ENCODE data around the gene SPAG8.

The SPAG8 gene

DNA sequence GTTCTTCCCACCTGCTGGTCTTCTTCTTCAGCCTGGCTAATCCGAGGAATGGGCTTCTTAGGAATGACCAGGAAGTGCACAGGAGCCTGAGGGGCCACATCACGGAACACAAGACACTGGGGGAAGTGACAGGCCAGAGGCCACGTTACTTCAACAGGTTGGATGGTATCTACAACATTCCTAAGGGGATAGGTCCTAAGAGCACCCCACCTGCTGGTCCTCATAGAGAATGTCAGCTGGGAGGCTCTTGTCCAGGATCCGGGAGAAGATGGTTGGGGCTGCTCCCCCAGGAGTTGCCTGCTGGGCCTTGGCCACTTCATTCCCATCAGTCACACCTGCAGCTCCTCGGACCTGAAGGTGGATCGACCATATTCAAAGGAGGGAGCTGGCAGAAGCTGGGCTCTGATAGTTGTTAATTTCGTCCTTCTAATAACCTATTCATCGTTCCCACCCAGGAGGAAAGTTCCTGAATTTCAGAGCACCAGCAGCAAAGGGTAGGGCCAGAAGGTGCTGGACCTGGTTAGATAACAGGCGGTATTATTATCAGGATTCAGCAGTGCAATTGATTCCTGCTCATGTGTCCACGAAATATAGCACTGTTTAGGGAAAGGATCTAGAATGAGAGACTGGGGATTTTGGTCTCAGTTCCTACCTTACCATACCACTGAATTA, 1.5 kb upstream of the SPAG8 start:
- DNase-seq (ENCODE audit: low read depth, low spot score), result no peak

DNA sequence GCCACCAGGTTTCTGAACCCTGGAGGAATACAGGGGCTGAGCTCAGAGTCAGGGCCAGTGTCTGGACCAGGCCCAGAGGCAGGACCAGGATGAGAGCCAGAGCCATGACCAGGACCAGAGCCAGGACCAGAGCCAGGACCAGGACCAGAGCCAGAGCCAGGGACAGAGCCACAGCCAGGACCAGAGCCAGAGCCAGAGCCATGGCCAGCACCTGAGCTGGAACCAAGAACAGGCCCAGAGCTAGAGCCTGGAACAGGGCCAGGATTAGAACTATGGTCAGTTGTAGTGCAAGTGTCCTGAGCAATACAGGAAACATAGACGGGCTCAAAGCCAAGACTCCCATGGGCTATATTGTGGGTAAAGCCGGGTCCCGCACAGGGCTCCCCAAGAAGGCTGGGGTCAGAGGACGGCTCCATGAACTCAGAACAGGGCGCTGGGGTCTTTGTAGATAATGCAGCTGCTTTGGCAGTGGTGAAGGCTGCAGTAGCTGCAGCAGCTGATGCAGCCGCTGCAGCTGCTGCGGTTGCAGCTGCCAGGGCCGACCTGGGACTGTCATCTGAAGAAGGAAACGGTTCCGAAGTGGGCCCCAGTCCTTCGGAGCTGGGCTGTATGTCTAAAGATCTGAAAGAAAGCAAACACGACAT, 559 bp downstream of the SPAG8 start:
- DNase-seq (ENCODE audit: low read depth, low spot score), result no peak

DNA sequence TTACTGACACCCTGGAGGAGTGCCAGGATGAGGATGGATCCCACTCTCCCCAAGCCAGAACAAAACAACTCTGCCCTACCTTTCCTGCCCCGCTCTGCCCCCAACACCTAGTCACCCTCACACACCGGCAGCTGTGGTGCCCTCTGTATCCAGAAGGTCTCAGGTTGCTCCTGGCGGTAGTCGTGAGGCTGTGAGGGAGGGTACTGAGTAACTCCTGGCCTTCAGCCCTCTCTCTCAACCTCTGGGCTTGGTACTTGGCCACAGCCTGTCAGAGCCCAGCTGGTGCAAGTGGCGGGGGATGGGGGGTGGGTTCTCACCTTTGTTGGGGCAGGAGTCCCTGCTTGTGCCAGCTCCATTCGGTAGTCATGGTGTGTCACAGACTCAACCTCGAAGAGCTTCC, 1.9 kb downstream of the SPAG8 start:
- no peak for DNase-seq (ENCODE audit: low read depth, low spot score)

DNA sequence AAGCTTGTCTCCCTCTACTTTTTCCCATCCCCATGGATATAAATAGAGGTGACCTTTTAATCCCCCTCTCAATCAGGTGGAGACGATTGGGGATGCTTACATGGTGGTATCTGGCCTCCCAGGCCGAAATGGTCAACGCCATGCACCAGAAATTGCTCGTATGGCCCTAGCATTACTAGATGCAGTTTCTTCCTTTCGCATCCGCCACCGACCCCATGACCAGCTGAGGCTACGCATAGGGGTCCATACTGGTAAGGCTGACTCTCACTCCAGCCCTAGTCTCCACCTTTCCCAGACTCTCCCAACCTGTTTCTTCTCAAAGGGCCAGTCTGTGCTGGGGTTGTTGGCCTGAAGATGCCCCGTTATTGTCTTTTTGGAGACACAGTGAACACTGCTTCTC, 3.6 kb downstream of the SPAG8 start:
- DNase-seq (ENCODE audit: low read depth, low spot score), result no peak

DNA sequence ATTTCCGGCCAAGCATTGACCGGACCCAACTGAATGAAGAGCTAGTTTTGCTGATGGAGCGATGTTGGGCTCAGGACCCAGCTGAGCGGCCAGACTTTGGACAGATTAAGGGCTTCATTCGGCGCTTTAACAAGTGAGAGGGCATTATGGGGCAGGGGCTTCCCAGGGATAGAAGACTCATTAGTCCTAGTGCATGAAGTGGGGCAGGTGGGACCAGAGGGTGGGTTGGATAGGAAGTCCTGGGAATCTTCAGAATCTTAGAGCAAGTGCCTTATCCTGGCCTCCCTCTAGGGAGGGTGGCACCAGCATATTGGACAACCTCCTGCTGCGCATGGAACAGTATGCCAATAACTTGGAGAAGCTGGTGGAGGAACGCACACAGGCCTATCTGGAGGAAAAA, 6.0 kb downstream of the SPAG8 start:
- DNase-seq (ENCODE audit: low read depth, low spot score), result no peak

DNA sequence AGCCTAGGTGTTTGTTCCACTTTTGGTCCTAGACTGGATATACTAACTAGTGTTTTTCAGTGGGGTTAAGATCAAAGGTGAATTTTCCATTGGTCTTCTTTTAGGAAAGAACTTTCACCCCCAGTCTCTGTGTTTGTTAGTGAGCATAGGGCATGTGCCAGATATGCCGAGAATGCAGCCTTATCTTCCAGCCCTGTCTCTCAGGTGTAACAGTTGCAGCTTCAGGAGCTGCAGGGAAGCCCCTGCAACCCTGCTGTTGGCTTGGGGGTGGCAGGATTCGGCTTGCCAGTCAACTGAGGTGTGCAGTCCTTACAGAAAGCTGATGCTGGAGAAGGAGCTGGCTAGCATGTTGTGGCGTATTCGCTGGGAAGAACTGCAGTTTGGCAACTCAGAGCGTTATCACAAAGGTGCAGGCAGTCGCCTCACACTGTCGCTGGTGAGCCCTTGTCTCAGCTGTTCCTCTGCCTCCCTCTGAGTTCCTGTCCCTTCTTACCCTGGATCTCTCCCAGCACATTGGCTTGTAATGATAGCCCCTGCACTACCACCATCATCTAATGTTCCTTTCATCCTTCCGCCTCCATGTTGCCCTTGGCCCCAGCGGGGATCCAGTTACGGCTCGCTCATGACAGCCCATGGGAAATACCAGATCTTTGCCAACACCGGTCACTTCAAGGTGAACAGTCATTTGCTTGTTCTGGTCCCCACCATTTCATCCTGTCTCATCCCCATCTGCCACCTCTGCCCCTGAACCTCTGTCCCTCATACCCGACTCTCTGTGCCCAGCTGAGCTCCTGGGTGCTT, 10.5 kb downstream of the SPAG8 start:
- DNase-seq (ENCODE audit: low read depth, low spot score), result no peak

DNA sequence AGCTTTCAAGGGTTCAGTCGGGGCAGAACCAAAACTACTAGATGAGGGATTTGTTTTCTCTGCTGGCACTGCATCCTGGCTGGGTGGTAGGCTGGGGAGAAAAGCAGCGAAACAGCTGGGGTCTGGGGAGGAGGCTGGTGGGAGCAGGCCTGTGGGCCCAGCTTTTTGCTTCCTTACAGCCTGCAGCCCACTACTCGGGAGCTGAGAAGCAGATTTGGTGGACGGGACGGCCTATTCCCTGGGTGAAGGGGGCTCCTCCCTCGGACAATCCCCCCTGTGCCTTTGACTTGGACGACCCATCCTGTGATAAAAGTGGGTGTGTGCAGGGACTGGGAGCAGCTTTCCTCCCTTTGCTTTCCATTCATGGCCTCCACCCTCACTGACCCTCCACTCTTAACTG, 11.5 kb downstream of the SPAG8 start:
- no peak for DNase-seq (ENCODE audit: low read depth, low spot score)

DNA sequence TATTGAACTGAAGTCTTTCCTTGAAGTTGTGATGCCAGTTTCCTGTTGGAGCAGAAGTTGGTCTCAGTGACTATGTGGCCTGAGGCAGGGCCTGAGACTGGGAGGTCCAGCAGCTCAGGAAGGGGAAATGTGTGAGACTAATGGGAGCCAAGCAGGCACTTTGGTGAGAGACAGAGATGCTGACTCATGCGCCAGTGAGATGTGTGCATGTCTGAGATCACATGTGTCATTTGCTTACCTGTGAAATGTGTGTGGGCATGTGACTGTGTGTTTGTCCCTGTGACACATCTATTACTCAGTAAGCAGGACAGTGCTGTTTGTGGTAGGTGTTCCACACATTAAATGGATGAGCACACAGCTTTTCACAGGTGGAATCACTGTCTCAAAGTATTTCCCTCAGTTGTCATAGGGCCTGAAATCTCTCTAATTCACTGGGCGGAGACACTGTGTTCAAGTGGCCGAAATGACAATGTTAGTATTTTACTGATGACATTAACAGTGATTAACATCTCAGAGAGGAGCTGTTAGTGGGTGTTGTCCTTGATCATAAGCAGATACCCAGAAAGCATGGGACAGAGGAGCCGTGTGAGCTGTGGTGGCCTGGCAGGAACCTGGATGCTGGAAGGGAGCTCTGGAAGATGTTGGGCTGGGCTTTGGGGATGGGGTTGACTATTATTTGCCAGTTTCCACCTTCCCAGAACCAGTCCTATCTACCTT, 13.2 kb downstream of the SPAG8 start:
- no peak for DNase-seq (ENCODE audit: low read depth, low spot score)

DNA sequence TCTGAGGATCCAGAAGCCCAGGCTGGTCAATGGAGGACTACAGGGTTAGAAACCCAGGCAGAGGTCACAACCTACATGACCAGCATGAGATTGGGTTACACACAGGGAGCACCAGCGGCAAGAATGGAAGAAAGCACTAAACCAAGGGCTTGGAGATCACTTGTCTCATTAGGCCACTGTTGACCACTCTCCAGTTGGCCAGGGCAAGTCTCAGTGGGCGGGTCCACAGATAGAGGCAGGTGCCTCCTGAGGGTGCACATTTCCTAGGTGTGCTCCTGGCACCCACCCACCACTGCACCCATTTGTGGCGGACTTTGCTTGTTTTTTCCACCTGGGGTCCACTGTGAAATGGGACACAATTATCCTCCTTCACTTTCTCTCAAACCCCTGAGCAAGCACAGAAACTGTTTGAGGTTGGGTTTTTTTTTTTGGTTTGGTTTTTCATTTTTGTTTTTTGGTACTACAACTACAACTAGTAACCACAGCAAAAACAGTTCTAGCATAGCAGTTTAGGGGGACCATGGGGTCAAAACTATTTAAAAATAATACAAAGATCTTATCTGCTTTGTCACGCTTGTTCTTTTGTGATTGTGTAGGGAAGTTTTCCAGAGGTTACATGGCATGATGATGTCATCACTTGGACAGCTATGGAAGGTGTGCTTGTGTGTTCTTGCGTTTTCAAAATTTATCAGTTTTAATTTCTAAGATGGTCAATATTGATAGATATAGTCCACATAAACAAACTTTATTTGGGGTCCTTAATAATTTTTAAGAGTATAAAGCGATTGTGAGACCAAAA, 14.6 kb downstream of the SPAG8 start:
- no peak for DNase-seq (ENCODE audit: low read depth, low spot score)

DNA sequence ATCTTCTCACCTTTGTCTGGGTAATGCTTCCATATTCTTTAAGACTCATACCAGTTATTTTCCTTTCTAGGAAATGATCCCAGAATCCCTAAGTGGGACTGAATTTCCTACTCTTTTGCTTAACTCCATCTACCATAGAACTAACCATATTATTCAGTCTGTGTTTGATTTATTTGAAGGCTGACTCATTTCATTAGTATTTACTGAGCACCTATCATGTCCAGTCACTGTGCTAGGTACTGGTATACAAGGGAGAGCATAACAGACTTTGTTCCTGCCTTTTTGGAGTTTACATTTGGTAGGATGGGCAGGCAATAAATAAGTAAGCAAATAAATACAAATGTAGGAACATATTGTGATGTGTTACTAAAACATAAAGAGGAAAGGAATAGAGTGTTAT, 16.4 kb downstream of the SPAG8 start:
- DNase-seq (ENCODE audit: low read depth, low spot score), result no peak

DNA sequence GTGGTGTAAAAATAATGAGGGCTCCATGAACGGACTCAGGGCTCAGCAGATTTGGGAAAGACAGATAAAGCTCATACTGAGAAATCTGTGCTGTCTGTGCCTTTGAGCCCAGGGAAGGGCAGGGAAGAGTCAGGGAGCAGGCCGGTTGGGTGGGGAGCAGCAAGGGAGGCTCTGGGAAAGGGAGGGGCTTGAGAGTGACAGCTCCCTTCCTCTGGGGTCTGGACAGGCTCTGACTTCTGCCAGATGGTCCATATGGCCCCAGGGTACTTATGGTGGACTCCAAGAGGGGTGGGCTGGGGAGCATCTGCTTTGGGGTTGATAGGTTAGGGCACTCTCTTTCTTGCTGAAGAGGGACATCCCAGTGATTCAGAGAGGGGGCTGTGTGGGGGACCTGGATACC, 18.6 kb downstream of the SPAG8 start:
- DNase-seq (ENCODE audit: low read depth, low spot score), result no peak

DNA sequence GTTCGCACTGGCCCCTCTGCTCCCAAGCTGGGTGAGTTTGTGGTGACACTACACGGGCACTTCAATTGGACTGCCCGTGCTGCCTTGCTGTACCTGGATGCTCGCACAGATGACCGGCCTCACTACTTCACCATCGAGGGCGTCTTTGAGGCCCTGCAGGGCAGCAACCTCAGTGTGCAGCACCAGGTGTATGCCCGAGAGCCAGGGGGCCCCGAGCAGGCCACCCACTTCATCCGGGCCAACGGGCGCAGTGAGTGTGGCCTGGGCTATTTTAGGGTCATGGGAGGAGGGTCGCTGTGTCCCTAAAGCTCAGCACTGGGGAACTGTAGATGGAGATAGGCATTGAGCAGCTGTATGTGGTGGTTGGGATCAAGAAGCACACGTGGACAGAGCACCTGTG, 19.2 kb downstream of the SPAG8 start:
- DNase-seq (ENCODE audit: low read depth, low spot score), result no peak

DNA sequence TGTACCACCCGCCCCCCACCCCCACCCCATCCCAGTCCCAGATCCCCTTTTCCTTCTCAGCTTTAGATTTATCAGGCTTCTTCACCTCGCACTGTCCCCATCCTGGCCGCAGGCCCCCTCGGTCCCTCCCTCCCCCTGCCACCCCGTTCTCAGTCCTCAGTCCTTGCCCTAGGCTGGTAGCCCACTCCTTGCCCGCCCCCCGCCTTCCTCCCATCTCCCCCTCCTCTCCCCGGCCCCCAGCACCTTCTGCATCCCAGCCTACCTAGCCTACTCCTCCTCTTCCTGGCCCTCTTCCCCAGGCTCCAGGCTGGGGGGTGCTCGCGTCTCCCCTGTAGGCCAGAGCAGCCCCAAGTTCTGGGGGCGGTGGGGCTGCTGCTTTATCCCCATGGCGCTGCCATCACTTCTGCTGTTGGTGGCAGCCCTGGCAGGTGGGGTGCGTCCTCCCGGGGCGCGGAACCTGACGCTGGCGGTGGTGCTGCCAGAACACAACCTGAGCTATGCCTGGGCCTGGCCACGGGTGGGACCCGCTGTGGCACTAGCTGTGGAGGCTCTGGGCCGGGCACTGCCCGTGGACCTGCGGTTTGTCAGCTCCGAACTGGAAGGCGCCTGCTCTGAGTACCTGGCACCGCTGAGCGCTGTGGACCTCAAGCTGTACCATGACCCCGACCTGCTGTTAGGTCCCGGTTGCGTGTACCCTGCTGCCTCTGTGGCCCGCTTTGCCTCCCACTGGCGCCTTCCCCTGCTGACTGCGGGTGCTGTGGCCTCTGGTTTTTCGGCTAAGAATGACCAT, 19.8 kb downstream of the SPAG8 start:
- no peak for DNase-seq (ENCODE audit: low read depth, low spot score)

DNA sequence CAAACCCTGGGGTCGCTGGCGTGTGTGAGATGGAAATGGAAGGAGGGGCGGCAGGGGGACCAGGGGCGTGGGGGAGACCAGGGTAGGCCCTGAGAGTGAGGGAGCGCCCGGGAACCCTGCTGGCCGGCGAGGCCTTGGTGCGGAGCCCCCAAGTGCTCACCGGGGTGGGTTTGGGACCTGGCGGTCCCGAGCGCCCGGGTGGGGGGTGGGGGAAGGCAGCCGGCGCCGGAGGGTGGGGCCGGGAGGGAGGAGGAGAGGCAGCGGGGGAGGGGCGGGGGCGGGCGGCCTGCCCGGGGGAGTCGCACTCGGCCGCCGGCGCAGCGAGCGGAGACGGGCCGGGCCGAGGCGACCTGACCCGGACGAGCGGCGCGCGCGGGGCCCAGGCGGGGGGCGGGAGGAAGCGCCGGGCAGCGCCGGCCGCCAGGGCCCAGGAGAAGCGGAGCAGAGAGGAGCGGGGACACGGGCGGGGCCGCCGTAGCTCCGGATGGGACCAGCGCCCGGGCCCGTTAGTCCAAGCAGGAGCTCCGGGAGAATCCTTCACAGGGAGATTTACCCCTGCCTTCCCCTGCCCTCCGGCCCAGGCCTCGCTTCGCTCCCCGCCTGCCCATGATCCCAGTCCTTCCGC, 20.7 kb downstream of the SPAG8 start, which contains the start of gene NPR2:
Gene NPR2, plus strand, starts transcription at position 295 of the 625 bp plus-strand sequence. CDS start 818 bp downstream, outside the sequence.
- no peak for DNase-seq (ENCODE audit: low read depth, low spot score)

DNA sequence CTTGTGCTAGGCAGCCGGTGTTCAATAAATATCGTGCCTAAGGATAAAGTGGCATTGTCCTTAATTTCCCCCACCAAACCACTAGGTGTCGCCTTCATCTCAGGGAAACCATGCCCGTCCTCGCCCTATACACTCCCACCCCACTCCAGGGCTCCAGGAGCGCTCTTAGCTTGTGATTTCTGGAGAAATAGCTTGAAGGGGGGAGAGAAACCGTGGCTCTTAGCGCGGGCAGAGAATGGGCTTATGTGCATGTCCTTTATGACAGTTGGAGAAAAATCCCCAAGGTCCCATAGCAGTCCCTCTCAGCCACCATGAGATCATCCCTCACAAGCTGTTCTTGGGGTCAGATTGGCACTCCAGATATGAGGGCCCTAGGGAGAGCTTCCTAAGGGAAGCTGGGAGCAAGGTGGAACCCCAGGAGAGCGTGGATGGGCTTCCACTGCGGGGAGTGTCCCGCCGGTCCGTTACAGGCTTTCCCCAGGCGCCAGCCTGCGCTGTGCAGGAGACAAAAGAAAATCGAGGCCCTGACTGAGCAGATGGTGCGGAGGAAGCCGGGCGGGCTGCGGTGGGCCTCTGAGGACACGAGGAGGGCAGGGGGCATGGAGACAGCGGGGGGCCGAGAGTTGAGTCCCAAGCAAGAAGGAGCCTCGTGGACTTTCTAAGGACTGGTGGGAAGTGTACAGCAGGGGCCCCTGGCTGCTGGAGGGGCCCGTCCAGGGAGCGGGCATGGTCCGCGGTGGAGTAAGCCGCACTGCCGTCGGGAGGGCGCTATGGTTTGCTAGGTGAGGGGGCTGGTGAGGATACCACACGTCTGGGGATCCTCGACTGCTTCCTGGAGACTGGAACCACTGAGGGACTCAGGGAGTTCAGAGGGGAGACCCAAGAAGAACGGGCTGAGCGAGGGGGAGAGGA, 21.4 kb downstream of the SPAG8 start:
- DNase-seq (ENCODE audit: low read depth, low spot score), result peak; percentile 40

DNA sequence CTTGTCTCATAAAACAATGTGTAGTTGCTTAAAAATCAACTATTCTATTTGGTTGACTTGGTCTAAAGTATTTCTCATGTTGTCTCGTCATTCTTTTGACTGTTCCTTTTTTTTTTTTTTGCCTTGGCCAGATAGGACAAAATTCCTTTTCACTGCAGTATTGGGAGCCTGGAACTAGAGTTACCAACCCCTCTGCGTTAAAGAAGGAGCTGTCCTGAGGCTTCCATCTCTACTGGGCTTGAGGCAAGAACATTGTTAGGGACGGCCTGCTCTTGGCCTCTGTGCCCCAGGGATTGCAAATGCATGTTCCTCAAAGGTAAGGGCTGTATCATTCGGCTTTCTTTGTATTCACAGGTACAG, 22.1 kb downstream of the SPAG8 start:
- no peak for DNase-seq (ENCODE audit: low read depth, low spot score)

DNA sequence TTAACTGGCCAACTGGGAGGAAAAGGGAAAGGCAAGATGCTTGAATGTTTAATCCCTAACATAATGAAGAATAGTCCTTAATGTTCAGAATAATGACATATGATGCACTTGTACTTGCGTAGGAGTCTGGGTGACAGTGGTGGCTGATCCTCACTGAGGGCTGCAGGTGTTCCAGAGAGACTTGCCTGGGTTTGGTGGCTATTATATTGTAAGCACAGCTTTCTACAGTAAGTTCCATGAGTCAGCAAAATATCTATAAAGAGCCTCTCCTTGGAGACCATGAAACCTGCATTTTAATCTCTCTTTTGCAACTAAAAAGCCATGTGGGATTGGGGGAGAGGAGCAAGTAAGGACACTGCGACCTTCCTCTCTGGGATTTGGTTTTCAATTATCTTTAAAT, 22.5 kb downstream of the SPAG8 start:
- DNase-seq (ENCODE audit: low read depth, low spot score), result no peak

DNA sequence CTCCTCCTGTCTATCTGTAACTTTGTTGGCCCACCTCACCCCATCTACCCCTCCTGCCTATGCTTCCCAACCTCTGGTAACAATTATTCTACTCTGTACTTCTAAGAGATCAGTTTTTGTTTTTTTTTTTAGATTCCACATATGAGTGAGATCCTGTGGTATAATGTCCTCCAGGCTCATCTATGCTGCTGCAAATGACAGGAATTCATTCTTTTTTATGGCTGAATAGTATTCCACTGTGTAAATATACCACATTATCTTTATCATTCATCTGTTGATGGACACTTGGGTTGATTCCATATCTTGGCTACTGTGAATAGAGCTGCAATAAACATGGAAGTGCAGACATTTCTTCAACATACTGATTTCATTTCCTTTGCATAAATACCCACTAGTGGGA, 28.6 kb downstream of the SPAG8 start:
- no peak for DNase-seq (ENCODE audit: low read depth, low spot score)

DNA sequence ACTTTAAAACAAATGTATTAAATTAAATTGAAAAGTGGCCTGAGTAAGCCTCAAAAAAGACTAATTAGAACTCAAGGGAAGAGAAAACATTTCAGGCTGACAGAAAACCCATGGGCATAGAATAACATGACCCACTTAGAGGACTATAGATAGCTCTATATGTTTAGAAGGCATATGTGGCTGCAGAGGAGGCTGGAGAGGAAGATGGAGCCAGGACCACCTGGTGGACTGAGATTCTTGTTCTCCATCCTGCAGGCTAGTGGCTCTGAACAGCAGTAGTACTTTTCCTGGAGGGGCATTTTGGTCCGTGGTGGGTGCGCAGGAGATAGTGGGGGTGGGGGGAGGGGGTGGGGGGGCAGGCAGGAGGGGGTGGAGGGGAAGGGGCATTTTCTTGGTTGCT, 31.0 kb downstream of the SPAG8 start:
- DNase-seq (ENCODE audit: low read depth, low spot score), result no peak
